Muscle of leg (tissue), 16 donors: ENCODE measurements around the gene KRTAP19-4. TPM values are rescaled to one million over a fixed set of nuclear protein-coding genes. Genes with fewer than 3 reads are reported as not detected.
"Not testable (repeated sequence)": the region's sequence is repeated elsewhere in the genome, so short reads cannot be mapped to it uniquely, and the experiment has no call there.

Experiments used
- DNase-seq: peaks from one replicate; pipeline ENCODE4 v3.0.0; 2013
- H3K27ac ChIP-seq: one replicate; pipeline ENCODE4 v1.5.1; 2013; ENCODE audit warnings: mild to moderate bottlenecking, low read length, control low read depth
- H3K27me3 ChIP-seq: one replicate; pipeline ENCODE4 v1.6.1; 2013; ENCODE audit warnings: low read length; ENCODE audit not compliant: control insufficient read depth, insufficient read depth
- H3K36me3 ChIP-seq: one replicate; pipeline ENCODE4 v1.6.1; 2013; ENCODE audit warnings: low read length; ENCODE audit not compliant: control insufficient read depth, insufficient read depth
- H3K4me1 ChIP-seq: one replicate; pipeline ENCODE4 v1.6.1; 2013; ENCODE audit warnings: low read length; ENCODE audit not compliant: control insufficient read depth, insufficient read depth
- H3K4me3 ChIP-seq: one replicate; pipeline ENCODE4 v1.5.1; 2013; ENCODE audit warnings: low read length, control low read depth
- H3K9me3 ChIP-seq: replicated peaks from 2 replicates; pipeline ENCODE4 v1.6.1; 2013; ENCODE audit warnings: low read depth, low read length; ENCODE audit not compliant: control insufficient read depth
- WGBS: methylation state at CpG from one replicate; pipeline ENCODE4 v1.1.5; 2013; ENCODE audit warnings: missing lambda C conversion rate; ENCODE audit not compliant: insufficient coverage; 5-methylcytosine and 5-hydroxymethylcytosine counted together
- long read RNA-seq, 11 donors: transcript quantifications; one replicate each; lab custom pipeline, GENCODE V29; 2026
- polyA plus RNA-seq, 8 donors: library from polyadenylated mRNA; unstranded; fragments of 120-200 nt; gene quantifications; one replicate each; pipeline versions ENCODE4 v1.2.1 to v1.2.3, GENCODE V29; 2013; ENCODE audit warnings: inconsistent platforms in 1 of 8, low replicate concordance in 1 of 8; ENCODE audit not compliant: insufficient read length in 8 of 8, insufficient read depth in 1 of 8
- total RNA-seq: library from RNA; stranded (reverse); fragments of 120-200 nt; gene quantifications from one replicate; pipeline ENCODE4 v1.2.4, GENCODE V29; 2013

KRTAP19-4 gene
- not detected for total RNA-seq
- polyA plus RNA-seq, result not detected
- long read RNA-seq, donor 1, result 0 reads
- long read RNA-seq, donor 2, result 0 reads
- long read RNA-seq, donor 3, result 0 reads
- long read RNA-seq, donor 4, result 0 reads
- long read RNA-seq, donor 5, result 0 reads
- long read RNA-seq, donor 6, result 0 reads
- long read RNA-seq, donor 7, result 0 reads
- long read RNA-seq, donor 8, result 0 reads
- long read RNA-seq, donor 9, result 0 reads
- long read RNA-seq, donor 10, result 0 reads
- long read RNA-seq, donor 11, result 0 reads

- 80% methylated on average over 1 of the region's 4 CpGs for WGBS
- Histone ChIP-seq H3K27me3 (no peaks in the 10 kb centered on the region), H3K4me3 (no peak within 1 kb of the TSS), H3K4me1 (no peaks in the 10 kb centered on the region), H3K27ac (no peak within 1 kb of the TSS), H3K36me3 (no peaks in the 10 kb centered on the region), H3K9me3 (no peaks in the 10 kb centered on the region)
- no peak for DNase-seq
These were observed at the start of gene KRTAP19-4 for GRCh38 chr21:30497065-30497464. TSS of gene KRTAP19-4 (minus strand) at chr21:30497165. CDS start at chr21:30497110, 55 bp downstream.

GRCh38 chr21:30541764-30542163, 44.8 kb upstream of the KRTAP19-4 start, which contains the start of gene KRTAP19-6:
TSS of gene KRTAP19-6 (minus strand) at chr21:30541864. CDS start at chr21:30541833, 31 bp downstream.
- Histone ChIP-seq H3K27me3 (no peaks in the 10 kb centered on the region), H3K9me3 (no peaks in the 10 kb centered on the region), H3K36me3 (no peaks in the 10 kb centered on the region), H3K4me3 (no peak within 1 kb of the TSS), H3K4me1 (no peaks in the 10 kb centered on the region), H3K27ac (no peak within 1 kb of the TSS)
- DNase-seq, result no peak
- WGBS, result no CpG with 5 or more reads among the region's 1 CpG

- no peak overlapping the region for H3K27ac ChIP-seq
- no CpG with 5 or more reads among the region's 1 CpG for WGBS
- H3K9me3 ChIP-seq, result no peaks in the 10 kb centered on the region
- no peaks in the 10 kb centered on the region for H3K27me3 ChIP-seq
- DNase-seq, result no peak
- no peak overlapping the region for H3K4me3 ChIP-seq
- H3K4me1 ChIP-seq, result no peaks in the 10 kb centered on the region
- no peaks in the 10 kb centered on the region for H3K36me3 ChIP-seq
These were observed 21.9 kb upstream of the KRTAP19-4 start for GRCh38 chr21:30518876-30519275.

GRCh38 chr21:30515681-30516080, 18.7 kb upstream of the KRTAP19-4 start:
- H3K27ac ChIP-seq, result no peak overlapping the region
- H3K36me3 ChIP-seq, result no peaks in the 10 kb centered on the region
- H3K27me3 ChIP-seq, result no peaks in the 10 kb centered on the region
- 100% methylated on average over 1 of the region's 1 CpG for WGBS
- H3K9me3 ChIP-seq, result no peaks in the 10 kb centered on the region
- DNase-seq, result no peak
- H3K4me3 ChIP-seq, result no peak overlapping the region
- H3K4me1 ChIP-seq, result no peaks in the 10 kb centered on the region

GRCh38 chr21:30505621-30506205, 8.7 kb upstream of the KRTAP19-4 start:
- H3K36me3 ChIP-seq, DNase-seq, H3K4me1 ChIP-seq, H3K27ac ChIP-seq, H3K27me3 ChIP-seq, H3K4me3 ChIP-seq, H3K9me3 ChIP-seq: not testable (repeated sequence)
- 60% methylated on average over 2 of the region's 4 CpGs for WGBS

GRCh38 chr21:30502041-30502440, 5.1 kb upstream of the KRTAP19-4 start, which contains the start of gene KRTAP19-5:
TSS of gene KRTAP19-5 (minus strand) at chr21:30502141. CDS start at chr21:30502090, 51 bp downstream.
- no peaks in the 10 kb centered on the region for H3K36me3 ChIP-seq
- no peaks in the 10 kb centered on the region for H3K9me3 ChIP-seq
- WGBS, result 100% methylated on average over 3 of the region's 6 CpGs
- DNase-seq, result no peak
- H3K4me1 ChIP-seq, result no peaks in the 10 kb centered on the region
- H3K27ac ChIP-seq, result no peak within 1 kb of the TSS
- no peak within 1 kb of the TSS for H3K4me3 ChIP-seq
- H3K27me3 ChIP-seq, result no peaks in the 10 kb centered on the region

GRCh38 chr21:30491963-30492428, 5.0 kb downstream of the KRTAP19-4 start, which contains the start of gene KRTAP19-3:
TSS of gene KRTAP19-3 (minus strand) at chr21:30492013. CDS start at chr21:30491957, 56 bp downstream.
- Histone ChIP-seq H3K4me3 (no peak within 1 kb of the TSS), H3K9me3 (peaks cover 2% of the 10 kb centered on the region), H3K27me3 (no peaks in the 10 kb centered on the region), H3K36me3 (no peaks in the 10 kb centered on the region), H3K4me1 (no peaks in the 10 kb centered on the region), H3K27ac (no peak within 1 kb of the TSS)
- DNase-seq, result no peak
- no CpG with 5 or more reads among the region's 2 CpGs for WGBS

GRCh38 chr21:30487336-30487735, 9.6 kb downstream of the KRTAP19-4 start, which contains the start of gene KRTAP19-2:
TSS of gene KRTAP19-2 (minus strand) at chr21:30487436. CDS start at chr21:30487348, 88 bp downstream.
- no peaks in the 10 kb centered on the region for H3K36me3 ChIP-seq
- no peaks in the 10 kb centered on the region for H3K27me3 ChIP-seq
- H3K4me1 ChIP-seq, result no peaks in the 10 kb centered on the region
- peaks cover 5% of the 10 kb centered on the region for H3K9me3 ChIP-seq
- WGBS, result no CpG with 5 or more reads among the region's 2 CpGs
- no peak within 1 kb of the TSS for H3K4me3 ChIP-seq
- no peak within 1 kb of the TSS for H3K27ac ChIP-seq
- DNase-seq, result no peak

- no peak for DNase-seq
- Histone ChIP-seq H3K9me3 (peaks cover 3% of the 10 kb centered on the region), H3K4me3 (no peak overlapping the region), H3K4me1 (no peaks in the 10 kb centered on the region), H3K27ac (no peak overlapping the region), H3K27me3 (no peaks in the 10 kb centered on the region), H3K36me3 (no peaks in the 10 kb centered on the region)
- 70% methylated on average over 1 of the region's 2 CpGs for WGBS
These were observed 10.8 kb downstream of the KRTAP19-4 start for GRCh38 chr21:30486180-30486579.

- H3K9me3 ChIP-seq, result peaks cover 3% of the 10 kb centered on the region
- H3K27me3 ChIP-seq, result no peaks in the 10 kb centered on the region
- no peak overlapping the region for H3K4me3 ChIP-seq
- H3K4me1 ChIP-seq, result no peaks in the 10 kb centered on the region
- no peak overlapping the region for H3K27ac ChIP-seq
- 57% methylated on average over 1 of the region's 2 CpGs for WGBS
- no peak for DNase-seq
- no peaks in the 10 kb centered on the region for H3K36me3 ChIP-seq
These were observed 14.8 kb downstream of the KRTAP19-4 start for GRCh38 chr21:30482130-30482529.
